HG03066 (cell line): Measurements from ENCODE around the gene GNAQ.

Experiments used
- ATAC-seq: cut with Tn5 transposase; IDR thresholded peaks from one replicate; pipeline ENCODE4 v1.9.1; 2021; ENCODE audit warnings: low read depth; ENCODE audit not compliant: unreplicated experiment

The GNAQ gene

DNA sequence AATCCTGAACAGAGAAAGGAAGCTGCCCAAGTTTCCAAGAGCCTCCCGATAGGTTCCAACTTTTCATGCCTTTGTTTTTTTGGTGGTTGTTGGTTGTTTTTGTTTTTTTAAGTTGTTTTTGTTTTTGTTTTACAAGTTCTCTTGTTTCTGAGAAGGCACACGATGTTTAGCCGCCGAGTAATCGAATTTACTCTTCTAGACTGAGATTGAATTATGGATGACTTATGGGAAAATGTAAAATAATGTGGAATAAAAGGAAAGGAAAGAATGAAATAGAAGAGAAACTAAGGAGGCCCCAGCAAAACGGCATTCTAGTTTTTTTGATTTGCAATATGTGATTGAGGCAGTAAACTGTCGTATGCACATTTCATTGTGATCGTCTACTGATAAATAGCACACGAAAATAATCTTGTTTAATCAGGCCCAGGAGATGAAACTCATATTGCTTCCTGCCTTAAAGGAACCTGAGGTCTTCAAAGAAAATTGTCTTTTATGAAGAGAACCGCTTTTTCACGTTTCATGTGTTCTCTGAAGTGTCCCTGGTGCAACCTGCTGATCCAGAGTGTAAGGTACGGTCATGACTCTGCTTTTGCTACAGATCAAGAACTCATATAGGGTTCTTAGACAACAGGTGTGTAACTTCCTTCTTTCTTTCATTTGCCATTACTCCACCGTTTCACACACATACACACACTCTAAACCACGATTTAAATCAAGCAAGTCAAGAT, 1.3 kb upstream of the GNAQ start:
- no peak for ATAC-seq

DNA sequence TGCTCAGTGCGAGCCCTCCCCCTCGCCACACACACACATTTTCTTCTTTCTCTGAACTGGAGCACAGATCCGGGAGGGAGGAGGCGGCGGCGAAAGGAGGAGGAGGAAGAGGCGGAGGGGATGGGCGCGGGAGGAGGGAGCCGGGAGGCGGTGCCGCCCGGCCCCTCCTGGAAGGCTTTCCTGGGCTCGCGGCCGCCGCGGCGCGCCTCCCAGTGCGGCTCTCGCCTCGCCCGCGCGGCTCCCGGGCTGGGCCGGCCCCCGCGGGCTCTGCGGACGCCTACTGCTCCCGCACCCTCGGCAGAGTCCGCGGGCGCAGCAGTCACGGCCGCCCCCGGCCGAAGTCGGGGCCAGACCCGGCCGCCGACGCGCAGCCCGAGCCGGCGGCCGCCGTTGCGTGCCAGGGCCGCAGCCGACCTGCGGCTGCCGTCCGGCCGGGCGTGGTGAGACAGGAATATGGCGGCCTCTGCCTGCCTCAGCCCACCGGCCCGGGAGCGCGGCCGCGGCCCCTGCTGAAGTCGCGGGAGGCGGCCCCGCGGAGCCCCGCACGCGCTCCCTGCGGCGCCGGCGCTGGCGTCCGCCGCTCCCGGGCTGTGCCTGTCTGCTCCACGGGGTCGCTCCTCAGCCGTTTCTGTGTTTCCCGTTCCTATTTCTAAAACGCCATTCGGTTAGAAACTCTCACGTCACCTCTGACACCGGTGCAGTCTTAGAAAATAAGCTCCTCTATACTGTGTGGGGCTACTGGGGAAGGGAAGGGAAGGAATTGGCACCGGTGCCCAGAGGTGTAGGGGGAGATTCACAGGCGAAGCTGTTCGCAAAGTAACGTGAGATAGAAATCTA, 500 bp upstream of the GNAQ start:
- ATAC-seq = no peak

DNA sequence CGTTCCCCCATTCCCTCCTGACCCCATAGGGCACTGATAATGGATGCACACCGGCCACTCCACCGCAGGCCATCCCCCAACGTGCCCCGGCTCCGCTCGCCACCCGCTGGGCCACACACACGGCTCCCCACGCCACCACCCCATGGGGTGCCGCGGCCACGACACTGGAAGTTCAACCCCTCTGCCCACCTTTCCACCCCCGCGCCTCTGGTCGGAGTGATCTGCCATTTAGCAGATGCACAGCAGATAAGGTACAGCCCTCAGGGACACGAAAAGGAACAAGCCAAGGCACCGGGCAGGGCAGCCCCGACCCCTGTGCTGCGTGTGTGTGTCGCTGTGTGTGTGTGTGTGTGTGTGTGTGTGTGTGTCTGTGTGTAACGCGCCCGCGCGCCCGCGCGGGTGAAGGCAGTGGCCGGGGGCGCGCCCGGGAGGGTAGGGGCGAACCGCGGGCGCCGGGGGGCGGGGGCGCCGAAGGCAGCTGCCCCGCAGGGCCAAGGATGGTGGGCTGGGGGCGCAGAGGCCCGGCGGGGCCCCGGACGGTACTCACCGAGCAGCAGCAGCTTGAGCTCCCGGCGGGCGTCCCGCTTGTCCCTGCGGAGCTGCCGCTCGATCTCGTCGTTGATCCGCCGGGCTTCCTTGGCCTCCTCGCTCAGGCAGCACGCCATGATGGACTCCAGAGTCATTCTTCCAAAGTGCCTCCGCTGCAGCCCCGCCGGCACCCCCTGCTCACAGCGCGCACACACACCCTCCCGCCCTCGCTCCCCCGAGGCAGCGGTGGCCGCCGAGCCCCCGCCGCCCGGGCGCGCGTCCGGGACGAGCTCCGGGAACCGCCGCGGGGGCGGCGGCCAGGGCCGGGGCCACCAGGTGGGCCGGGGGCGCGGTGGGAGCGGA, 813 bp downstream of the GNAQ start:
- ATAC-seq = no peak

DNA sequence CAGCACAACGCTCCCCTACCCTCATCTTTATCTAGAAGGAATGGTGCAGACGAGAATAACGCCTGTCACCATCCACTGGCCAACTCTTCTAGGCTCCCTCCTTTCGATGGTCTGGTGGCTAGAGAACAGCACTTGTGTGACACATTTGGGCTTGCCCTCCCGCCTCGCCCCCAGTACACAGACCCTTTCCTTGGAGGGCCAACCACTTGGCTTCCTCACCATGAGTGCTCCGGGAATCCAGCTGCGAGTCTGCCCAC, 1.4 kb downstream of the GNAQ start:
- no peak for ATAC-seq

DNA sequence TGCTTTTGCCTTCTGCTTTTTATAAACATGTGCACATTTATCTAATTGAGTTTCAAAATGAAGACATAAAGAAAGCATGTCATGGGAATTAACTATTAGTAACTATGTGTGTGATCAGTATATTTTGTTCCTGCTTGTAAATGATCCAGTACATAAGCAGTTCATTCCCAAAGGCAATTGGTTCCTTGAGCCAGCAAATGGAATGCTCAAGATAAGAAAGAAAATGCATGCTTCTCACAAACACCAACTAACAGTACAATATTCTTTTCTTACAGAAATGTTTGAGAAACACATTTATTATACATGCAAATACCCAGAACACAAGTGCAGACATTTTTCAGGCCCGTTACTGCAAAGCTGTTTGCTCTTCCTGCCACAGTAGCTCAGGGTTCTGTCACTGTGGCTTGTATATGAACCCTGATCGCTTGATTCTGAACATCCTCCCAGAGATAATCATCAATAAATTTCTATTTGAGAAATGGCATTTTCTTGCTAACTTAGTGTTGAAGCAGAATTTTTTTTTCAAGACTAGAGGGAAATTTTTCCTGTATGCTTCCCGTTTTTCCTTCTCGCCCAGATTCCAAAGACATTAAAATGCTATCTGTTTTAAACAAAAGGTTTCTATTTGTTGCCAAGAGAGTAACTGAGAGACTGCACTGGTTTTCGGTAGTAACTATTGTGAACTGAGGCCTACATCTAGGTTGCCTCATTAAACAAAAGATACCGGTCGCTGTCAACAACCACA, 1.9 kb downstream of the GNAQ start:
- no peak for ATAC-seq

DNA sequence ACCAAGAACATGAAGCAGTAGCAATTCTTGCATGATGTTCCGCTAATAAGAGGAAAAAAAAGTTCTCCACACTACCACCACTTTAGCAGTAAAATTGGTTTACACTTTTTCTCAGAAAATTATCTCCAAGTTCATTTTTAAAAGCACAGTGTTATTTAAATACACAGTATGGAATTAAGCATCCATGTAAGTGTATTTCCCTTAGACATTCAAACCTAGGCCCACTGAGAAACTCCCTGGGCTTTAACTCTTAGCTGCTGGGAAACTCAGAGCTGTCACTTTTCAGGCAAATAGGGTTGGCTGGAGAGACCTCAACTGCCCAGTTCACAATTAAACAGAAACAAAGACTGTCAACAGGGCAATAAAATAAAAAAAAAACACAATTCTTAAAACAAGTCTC, 2.7 kb downstream of the GNAQ start:
- no peak for ATAC-seq

DNA sequence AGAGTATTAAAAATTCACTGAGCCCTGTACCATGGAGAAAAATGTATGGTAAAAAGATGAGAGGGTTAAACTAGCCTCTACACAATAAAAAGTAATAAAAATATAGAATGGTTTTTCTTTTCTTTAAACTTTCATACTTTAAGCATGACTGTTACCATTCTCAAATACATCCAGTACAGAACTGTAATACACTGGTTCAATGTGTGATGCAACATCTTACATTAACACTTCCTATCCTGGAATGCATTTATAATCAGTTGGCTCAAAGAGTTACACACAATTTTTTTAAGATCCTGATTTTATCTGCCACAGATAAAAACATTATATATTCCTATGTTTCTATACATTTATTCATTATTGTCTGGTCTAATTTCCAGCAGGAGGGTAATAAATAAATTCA, 4.7 kb downstream of the GNAQ start:
- ATAC-seq = no peak

DNA sequence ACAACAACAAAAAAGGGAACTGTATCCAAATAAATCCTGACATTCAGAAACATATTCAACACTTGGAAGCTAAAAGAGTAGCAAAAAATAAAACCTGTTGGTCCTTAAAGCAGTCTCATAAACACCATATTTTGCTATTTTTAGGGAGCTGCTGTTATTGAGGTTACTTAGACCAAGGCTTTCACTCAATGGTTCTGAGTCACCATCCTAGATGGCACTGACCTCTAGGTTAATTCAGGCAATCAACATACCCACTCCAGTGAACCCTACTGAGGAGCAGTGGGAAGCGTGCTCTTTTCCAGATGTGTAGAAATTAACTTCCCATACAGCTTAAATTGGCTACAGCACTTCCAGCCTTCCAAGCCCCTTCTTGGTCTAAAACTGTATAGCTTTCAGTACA, 5.2 kb downstream of the GNAQ start:
- no peak for ATAC-seq

DNA sequence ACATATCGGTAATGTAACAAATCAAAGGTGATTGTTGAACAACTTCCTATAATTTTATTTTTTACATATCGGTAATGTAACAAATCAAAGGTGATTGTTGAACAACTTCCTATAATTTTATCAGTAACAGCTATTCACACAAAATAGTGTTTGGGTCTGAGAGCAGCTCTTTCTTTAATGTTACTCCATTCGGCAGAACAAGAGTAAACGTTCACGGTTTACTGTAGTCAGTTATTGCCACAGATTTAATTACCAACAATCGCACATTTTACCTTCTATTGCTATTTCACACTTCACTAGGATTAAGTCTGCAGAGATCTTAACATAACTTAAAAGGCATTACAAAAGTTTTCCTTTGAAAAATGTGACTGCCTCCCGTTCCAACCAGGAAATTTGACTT, 6.4 kb downstream of the GNAQ start:
- ATAC-seq = no peak

DNA sequence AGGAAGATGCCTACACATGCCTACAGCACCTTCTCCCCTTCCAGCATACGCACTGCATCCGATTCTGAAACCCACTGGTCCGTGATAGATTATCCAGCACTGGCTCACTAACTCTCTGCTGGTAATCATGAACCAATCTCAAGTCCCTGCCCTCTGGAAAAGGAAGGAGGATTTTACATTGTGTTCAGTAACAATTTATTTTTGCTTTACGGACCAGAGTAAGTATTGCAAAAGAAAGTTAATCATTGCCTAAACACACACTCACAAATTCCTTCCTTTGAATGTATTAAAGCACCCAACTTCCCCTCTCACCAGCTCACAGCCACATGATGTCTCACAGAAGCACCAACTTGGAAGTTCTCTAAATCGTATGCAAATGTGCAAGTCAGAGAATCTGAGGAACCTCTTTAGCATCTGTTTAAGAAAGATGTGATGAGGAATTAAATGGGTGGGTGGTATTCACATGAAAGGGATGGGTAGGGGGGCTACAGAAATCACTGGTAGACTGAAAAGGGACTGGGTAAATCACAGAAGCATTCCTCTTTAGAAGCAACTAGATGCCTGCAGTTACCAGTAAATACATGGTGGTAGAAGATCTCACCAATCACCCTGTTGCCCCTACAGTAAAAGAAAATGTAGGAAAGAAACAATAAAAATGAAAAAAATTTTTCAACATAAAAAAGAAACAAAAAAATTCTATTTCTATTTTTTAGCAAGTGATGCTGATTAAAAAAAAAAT, 8.4 kb downstream of the GNAQ start:
- no peak for ATAC-seq

DNA sequence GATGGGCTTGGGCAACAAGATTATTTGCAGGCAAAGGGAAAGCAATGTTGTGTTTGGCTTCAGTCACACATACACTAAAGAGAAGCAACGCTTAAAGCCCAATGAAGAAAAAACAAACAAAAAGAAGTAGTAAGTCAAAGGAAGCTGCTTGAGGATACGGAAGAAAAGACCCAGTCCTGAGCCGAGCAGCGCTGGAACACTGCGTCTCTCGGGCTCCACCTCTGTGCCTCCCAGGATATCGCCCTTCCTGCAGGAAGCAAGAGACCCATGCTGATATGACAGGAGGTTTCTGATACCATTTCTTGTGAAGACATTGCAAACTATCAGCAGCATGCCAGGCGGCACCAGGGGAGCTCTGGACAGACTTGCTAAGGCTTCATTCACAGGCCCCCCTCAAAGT, 9.9 kb downstream of the GNAQ start:
- no peak for ATAC-seq

DNA sequence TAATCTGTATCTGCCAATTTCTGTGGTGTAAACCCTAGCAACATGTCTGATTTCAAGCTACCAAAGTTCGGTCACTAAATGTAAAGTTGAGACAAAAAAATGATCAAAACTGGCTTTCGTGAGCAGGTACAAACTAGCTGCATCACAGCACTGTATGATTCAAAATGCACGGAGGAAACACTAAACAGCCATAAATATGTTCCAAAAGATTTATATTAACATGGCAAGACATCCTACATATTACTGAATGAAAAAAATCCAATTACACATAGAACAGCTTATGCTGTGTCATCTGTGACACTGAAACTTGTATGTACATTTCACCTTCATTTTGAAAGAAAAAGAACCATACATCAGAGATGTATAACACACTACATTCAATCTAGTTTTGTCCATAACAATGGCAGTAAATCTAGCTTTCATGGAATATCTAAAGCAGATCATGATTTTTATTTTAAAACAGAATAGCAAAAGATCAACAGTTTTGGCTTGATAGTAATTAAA, 14.4 kb downstream of the GNAQ start:
- ATAC-seq = no peak

DNA sequence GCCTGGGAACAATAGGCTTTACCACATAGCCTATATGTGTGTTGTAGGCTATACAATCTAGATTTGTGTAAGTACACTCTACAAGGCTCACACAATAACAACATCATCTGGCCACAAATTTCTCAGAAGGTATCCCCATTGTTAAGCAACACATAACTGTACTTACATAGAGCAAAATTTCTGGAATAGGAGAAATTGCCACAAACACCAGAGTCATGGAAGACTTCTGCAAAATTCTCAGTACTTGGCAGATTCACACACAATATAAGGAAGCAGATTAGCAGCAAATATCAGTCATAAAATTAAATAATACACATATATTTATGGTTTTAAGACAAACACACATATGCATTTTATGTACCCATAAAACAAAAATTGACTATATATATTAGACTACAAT, 16.4 kb downstream of the GNAQ start:
- ATAC-seq = no peak

DNA sequence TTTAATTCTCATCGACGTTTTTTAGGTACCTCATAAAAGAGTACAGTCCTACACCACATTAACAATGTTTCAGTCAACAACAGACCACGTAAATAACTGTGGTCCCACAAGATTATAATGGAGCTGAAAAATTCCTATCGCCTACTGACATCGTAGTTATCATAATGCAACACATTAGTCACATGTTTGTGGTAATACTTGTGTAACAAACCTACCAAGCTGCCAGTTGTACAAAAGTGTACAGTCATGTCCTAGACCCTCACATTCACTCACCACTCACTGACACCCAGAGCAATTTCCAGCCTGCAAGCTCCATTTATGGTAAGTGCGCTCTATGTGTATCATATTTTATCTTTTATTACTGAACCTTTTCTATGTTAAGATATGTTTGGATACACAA, 16.8 kb downstream of the GNAQ start:
- ATAC-seq = no peak

DNA sequence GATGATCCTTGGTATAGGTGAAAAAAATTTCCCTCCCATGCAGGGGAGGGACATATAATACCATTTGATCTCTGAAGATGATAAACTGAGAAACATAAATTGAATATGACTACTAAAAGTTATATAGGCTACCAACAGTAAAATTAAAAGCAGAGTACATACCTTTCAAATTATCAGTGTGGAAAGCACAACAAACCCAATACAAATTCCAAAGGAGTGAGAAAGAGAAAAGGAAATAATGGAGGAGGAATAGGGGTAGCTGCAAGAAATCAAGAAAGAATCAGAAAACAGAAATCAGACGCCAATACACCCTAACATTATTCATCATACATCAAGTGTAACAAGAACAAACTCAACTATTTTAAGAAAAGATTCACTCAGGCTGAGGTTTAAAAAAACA, 17.7 kb downstream of the GNAQ start:
- ATAC-seq = no peak

DNA sequence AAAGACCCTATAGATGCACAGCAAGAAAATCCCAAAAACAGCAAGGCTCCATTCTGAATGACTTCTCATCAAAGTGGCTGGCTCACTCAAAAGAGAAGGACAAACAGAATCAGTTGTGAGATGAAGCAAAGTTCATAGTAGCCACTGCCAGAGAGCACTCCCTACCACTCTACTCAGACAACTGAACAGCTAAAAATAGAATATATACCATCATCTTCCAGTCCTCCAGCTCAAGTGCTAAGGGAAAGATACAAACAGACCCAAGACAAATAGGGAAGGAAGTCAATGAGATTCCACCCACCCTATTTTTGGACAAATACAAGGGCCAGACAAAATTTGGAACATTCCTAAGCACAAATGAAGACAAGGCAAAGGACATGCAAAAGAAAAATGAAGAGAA, 20.6 kb downstream of the GNAQ start:
- no peak for ATAC-seq

DNA sequence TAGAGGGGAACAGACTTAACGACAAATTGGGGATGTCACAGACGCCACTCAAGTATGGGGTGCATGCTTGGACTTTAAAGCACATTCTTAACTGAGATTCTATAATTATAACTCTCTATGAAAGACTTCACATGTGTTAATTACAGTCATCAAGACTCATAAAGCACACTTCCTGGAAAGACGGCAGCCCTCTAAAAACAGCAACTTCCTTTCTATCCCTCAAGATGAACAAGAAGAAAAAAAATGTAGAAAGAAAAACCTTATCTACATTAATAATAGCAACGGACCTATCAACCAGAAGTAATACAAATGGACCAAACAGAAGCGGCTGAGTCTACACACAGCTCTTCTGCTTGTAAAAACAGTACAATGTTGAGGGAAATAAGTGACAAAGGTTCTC, 21.2 kb downstream of the GNAQ start:
- ATAC-seq = no peak

DNA sequence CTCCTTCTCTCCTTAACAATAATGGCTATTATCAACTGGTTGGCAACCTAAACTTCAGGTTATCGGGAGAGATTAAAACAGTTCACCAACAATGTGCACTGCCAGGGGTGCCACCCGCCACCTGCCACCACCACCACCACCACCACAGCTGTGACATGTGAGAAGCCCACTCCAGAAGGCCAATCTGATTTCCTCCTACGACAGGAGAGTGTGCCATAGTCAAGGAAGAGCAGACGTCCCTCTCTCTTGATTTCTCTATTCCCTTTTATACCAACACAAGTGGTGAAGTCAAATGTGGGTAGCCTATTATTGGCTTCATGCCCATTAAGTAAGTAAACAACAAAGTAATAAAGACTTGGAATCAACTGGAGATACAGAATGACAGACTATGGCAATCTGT, 22.4 kb downstream of the GNAQ start:
- no peak for ATAC-seq

DNA sequence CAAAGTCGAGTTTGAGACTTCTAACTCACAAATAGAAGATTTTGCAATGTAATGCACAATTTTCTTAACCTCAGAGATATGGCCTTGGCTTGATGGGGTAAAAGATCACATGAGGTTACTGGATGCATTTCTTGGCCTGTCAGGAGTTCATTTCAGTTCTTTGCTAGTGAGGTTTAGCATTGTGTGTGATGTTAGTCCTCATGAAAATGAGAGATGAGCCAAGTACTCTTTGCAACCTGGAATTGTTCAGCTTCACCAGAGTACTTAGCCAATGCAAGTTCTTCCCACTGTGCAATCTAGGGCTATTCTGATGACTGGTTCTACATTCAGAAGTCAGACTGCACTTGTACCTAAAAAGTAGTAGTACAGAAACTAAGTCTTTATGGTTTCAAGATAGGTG, 24.9 kb downstream of the GNAQ start:
- no peak for ATAC-seq
